Measurements from ENCODE around the gene LSM5. TPM values are rescaled to one million over a fixed set of nuclear protein-coding genes. Genes with fewer than 3 reads are reported as not detected.

Gene LSM5
- total RNA-seq, 1 experiment from 2014 or later = 109 TPM

DNA sequence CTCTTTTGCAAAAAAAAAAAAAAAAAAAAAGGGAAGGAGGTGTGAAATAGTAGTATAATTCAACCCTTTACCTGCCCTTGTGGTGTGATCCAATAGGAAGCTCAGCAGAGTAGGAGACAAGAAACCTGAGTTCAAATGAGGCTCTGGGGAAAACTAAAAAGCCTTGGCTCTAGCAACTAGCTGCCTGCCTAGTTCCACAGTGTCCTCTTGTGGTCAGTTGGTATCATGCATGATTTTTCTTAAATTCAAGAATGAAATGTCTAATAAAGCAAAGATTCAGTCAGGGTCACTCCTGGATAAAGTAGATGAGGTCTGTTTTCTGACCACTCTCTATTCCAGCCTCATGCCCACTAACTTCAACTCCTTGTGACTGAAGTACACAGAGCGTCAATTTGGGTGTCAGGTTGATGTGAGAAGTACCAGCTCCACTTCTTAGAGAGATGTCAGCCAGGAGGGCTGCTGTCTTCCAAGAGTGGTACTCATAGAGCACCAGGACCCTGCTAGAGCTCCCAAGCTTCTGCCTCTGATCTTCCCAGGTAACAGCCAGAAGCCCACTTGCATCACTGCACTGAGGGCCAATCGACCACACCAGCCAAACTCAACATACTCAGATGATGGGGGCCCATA is 10.5 kb downstream of the LSM5 start:
- ChIA-PET POLR2A (ENCODE audit: low non-redundant PET) (no interaction called here), CTCF (interaction anchor here (0.6 to 1.4 kb wide), 3 partner anchors 12 to 739 kb away, joined by 3 to 15 read pairs (median 4); no protein-coding TSS in a partner anchor)
- no TSS peak for BruUV-seq (replicated peaks)
- H3K4me1 ChIP-seq (ENCODE audit: insufficient read depth, low read length, poor library complexity, severe bottlenecking) = no peaks in the 10 kb centered on the region
- intact Hi-C loops (cut with micrococcal nuclease; ENCODE audit: unreplicated experiment) = loop anchor here (1.0 to 2.0 kb wide), 4 partner anchors 23 to 734 kb away; no protein-coding TSS in a partner anchor
- TF ChIP-seq CTCF (conservative IDR thresholded peaks at IDR 0.05; ENCODE audit: low read depth, low read length) (peak; percentile 86), EZH2 (IDR thresholded peaks at IDR 0.05; ENCODE audit: borderline replicate concordance, low read depth, low read length, poor library complexity, severe bottlenecking) (no peak)
- no peaks in the 10 kb centered on the region for H3K9me3 ChIP-seq (ENCODE audit: low read depth, low read length, poor library complexity, severe bottlenecking)
- H3K36me3 ChIP-seq (ENCODE audit: insufficient read depth, low read length, poor library complexity, severe bottlenecking) = no peaks in the 10 kb centered on the region
- peak; percentile 75 for DNase-seq (ENCODE audit: low spot score)
- H3K27me3 ChIP-seq (replicated peaks; ENCODE audit: insufficient read depth, low read depth, low read length, poor library complexity) = peaks cover 9% of the 10 kb centered on the region
- H3K27ac ChIP-seq (ENCODE audit: low read depth, low read length, poor library complexity, severe bottlenecking) = no peak overlapping the region
- H3K4me3 ChIP-seq (ENCODE audit: low read depth, low read length, poor library complexity, severe bottlenecking) = no peak overlapping the region

- no peaks in the 10 kb centered on the region for H3K9me3 ChIP-seq (ENCODE audit: low read depth, low read length, poor library complexity, severe bottlenecking)
- TF ChIP-seq EZH2 (IDR thresholded peaks at IDR 0.05; ENCODE audit: borderline replicate concordance, low read depth, low read length, poor library complexity, severe bottlenecking) = no peak
- H3K36me3 ChIP-seq (ENCODE audit: insufficient read depth, low read length, poor library complexity, severe bottlenecking) = no peaks in the 10 kb centered on the region
- peaks cover 12% of the 10 kb centered on the region for H3K27me3 ChIP-seq (replicated peaks; ENCODE audit: insufficient read depth, low read depth, low read length, poor library complexity)
- POLR2A ChIA-PET (ENCODE audit: low non-redundant PET) = no interaction called here
- no TSS peak for BruUV-seq (replicated peaks)
- H3K27ac ChIP-seq (ENCODE audit: low read depth, low read length, poor library complexity, severe bottlenecking) = no peak overlapping the region
- DNase-seq (ENCODE audit: low spot score) = no peak
- intact Hi-C loops (cut with micrococcal nuclease; ENCODE audit: unreplicated experiment) = no loop called here
- no peak overlapping the region for H3K4me3 ChIP-seq (ENCODE audit: low read depth, low read length, poor library complexity, severe bottlenecking)
- CTCF ChIA-PET = no interaction called here
- H3K4me1 ChIP-seq (ENCODE audit: insufficient read depth, low read length, poor library complexity, severe bottlenecking) = no peaks in the 10 kb centered on the region
Measured at GRCh38 chr7:32477649-32477980, 12.6 kb downstream of the LSM5 start.

DNA sequence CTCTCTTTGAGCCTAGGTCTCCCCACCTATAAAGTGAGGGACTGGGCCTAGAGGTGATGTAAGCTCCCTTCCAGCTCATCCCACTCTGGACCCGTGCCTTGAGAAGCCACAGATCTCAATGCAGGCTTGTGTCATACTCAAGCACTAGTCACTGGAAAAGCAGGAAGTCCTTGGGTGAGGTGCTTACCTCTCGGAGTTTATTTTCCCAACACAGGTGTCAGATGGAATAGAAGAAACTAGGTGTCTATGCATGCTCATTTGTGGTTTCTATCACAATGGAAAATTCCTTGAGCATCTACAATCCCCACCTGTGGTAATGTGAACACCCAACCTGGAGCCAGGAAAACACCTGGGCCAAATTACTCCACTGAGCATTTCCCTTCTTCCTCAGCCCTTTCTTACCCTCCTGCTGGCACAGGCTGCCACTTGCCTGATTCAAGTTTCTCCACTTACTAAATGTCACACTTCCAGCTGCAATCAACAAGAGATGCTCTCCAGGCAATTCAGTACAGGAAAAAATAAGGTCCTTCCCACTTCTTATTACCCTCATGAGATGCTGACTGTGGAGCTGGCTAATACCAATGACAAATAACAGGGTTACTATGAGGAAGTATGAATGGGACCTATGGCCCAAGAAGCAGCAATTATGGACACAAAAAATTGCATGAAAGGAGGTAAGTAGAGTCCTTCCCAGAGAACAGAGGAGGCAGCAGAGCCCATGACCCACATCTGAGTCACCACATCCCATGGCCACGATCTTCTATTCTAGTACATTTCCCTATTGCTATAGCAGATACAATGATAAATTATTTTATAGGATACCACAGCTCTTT is 13.1 kb downstream of the LSM5 start:
- H3K27ac ChIP-seq (ENCODE audit: low read depth, low read length, poor library complexity, severe bottlenecking) = no peak overlapping the region
- H3K4me1 ChIP-seq (ENCODE audit: insufficient read depth, low read length, poor library complexity, severe bottlenecking) = no peaks in the 10 kb centered on the region
- POLR2A ChIA-PET (ENCODE audit: low non-redundant PET) = no interaction called here
- H3K36me3 ChIP-seq (ENCODE audit: insufficient read depth, low read length, poor library complexity, severe bottlenecking) = no peaks in the 10 kb centered on the region
- peaks cover 12% of the 10 kb centered on the region for H3K27me3 ChIP-seq (replicated peaks; ENCODE audit: insufficient read depth, low read depth, low read length, poor library complexity)
- CTCF ChIA-PET = no interaction called here
- no peak overlapping the region for H3K4me3 ChIP-seq (ENCODE audit: low read depth, low read length, poor library complexity, severe bottlenecking)
- intact Hi-C loops (cut with micrococcal nuclease; ENCODE audit: unreplicated experiment) = no loop called here
- BruUV-seq (replicated peaks) = no TSS peak
- no peak for TF ChIP-seq EZH2 (IDR thresholded peaks at IDR 0.05; ENCODE audit: borderline replicate concordance, low read depth, low read length, poor library complexity, severe bottlenecking)
- TF ChIP-seq CTCF (conservative IDR thresholded peaks at IDR 0.05; ENCODE audit: low read depth, low read length) = no peak
- no peak for DNase-seq (ENCODE audit: low spot score)
- H3K9me3 ChIP-seq (ENCODE audit: low read depth, low read length, poor library complexity, severe bottlenecking) = no peaks in the 10 kb centered on the region
